PFSK-1 (cell line): ENCODE data around the gene GJA4.

Experiments
- FOXP2 ChIP-seq: optimal IDR thresholded peaks from 2 replicates; pipeline ENCODE3; 2011; ENCODE audit warnings: borderline replicate concordance, control low read depth, inconsistent platforms; ENCODE audit not compliant: insufficient read depth; ENCODE audit errors: extremely low read length, extremely low read depth
- POLR2AphosphoS5 ChIP-seq: IDR thresholded peaks from 2 replicates; pipeline ENCODE4 v1.6.1; 2012; ENCODE audit warnings: low read depth, mild to moderate bottlenecking, control low read depth, low read length, moderate library complexity
- SIN3A ChIP-seq: IDR thresholded peaks from 2 replicates; pipeline ENCODE4 v1.6.1; 2012; ENCODE audit warnings: mild to moderate bottlenecking, low read length, moderate library complexity, borderline replicate concordance; ENCODE audit not compliant: insufficient read depth
- TAF1 ChIP-seq: IDR thresholded peaks from 2 replicates; pipeline ENCODE4 v1.6.1; 2012; ENCODE audit warnings: low read length, control low read depth, borderline replicate concordance; ENCODE audit not compliant: insufficient read depth
- TF ChIP-seq, protein P1 (sequence below), 2 experiments: IDR thresholded peaks; 2 replicates each; pipeline versions ENCODE4 v1.6.1 to v1.8.0; 2011 to 2012; ENCODE audit warnings: low read depth in 2 of 2, low read length in 2 of 2, control low read depth in 1 of 2, inconsistent platforms in 1 of 2, mild to moderate bottlenecking in 1 of 2, moderate library complexity in 1 of 2; ENCODE audit not compliant: insufficient read depth in 1 of 2

The GJA4 gene

DNA sequence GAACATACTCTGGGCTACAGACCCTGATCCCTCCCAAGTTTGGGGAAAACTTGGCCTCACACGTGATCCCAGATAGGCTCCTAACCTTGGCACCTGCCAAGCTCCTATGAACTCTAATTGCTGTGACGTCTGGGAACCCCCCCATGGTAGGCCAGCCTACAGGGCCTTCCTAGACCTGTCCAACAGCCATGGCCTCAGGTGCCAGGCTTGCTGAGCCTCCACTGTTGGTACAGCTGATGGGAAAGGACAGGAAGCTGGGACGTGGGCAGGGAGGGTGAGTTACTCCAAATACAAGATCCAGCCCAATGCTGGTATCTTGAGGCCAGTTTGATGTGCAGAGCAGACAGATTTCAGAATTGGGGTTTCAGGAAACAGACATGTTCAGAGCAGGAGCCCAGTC lies 47.6 kb downstream of the GJA4 start:
- no peak for TF ChIP-seq SIN3A

DNA sequence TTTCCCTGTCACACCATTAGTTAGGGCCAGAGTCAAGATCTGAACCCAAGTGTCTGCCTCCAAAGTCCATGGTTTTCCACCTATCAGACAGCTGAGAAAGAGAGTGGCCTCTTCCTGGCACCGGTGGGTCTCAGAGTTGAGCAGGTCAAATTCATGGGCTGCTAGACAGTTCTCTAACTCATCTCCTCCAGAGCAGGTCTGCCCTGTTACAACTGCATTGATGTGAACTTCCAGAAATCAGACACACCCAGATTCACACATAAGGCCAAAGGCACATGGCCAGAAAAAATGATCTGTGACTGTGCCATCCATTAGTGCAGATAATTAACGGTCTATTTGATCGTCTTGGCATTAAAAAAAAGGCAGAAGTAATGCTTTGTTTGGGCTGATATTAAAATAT lies 49.3 kb downstream of the GJA4 start:
- TF ChIP-seq, protein P1, sequence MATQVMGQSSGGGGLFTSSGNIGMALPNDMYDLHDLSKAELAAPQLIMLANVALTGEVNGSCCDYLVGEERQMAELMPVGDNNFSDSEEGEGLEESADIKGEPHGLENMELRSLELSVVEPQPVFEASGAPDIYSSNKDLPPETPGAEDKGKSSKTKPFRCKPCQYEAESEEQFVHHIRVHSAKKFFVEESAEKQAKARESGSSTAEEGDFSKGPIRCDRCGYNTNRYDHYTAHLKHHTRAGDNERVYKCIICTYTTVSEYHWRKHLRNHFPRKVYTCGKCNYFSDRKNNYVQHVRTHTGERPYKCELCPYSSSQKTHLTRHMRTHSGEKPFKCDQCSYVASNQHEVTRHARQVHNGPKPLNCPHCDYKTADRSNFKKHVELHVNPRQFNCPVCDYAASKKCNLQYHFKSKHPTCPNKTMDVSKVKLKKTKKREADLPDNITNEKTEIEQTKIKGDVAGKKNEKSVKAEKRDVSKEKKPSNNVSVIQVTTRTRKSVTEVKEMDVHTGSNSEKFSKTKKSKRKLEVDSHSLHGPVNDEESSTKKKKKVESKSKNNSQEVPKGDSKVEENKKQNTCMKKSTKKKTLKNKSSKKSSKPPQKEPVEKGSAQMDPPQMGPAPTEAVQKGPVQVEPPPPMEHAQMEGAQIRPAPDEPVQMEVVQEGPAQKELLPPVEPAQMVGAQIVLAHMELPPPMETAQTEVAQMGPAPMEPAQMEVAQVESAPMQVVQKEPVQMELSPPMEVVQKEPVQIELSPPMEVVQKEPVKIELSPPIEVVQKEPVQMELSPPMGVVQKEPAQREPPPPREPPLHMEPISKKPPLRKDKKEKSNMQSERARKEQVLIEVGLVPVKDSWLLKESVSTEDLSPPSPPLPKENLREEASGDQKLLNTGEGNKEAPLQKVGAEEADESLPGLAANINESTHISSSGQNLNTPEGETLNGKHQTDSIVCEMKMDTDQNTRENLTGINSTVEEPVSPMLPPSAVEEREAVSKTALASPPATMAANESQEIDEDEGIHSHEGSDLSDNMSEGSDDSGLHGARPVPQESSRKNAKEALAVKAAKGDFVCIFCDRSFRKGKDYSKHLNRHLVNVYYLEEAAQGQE (IDR thresholded peaks at IDR 0.05; ENCODE audit: insufficient read depth in 1 of 2, low read depth in 2 of 2, low read length in 2 of 2), result no peak
- TF ChIP-seq TAF1, result no peak
- no peak for TF ChIP-seq POLR2AphosphoS5
- no peak for TF ChIP-seq SIN3A
- TF ChIP-seq FOXP2, result no peak

DNA sequence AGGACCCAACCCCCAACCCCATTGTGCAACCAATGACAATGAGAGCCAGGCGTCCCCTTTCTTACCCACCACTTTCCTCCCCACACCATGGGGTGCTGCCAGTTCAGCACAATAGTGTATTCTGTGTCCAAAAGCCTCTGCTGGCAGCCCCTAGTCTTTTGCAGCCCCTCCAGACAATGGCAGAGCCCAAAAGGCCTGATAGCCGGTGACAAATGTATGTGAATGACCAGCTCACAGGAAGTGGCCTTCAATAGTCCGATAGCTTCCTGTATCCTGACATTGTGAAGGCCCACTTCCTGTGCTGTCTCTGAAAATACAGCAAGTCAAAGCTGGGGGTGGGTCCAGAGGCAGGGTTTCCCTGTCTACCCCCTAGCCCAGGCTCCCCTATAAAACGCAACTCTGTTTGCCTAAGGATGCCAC lies 50.2 kb downstream of the GJA4 start:
- TF ChIP-seq TAF1 (no peak), SIN3A (no peak), POLR2AphosphoS5 (no peak), FOXP2 (no peak)
- TF ChIP-seq, protein P1 (IDR thresholded peaks at IDR 0.05; ENCODE audit: insufficient read depth in 1 of 2, low read depth in 2 of 2, low read length in 2 of 2), result no peak

DNA sequence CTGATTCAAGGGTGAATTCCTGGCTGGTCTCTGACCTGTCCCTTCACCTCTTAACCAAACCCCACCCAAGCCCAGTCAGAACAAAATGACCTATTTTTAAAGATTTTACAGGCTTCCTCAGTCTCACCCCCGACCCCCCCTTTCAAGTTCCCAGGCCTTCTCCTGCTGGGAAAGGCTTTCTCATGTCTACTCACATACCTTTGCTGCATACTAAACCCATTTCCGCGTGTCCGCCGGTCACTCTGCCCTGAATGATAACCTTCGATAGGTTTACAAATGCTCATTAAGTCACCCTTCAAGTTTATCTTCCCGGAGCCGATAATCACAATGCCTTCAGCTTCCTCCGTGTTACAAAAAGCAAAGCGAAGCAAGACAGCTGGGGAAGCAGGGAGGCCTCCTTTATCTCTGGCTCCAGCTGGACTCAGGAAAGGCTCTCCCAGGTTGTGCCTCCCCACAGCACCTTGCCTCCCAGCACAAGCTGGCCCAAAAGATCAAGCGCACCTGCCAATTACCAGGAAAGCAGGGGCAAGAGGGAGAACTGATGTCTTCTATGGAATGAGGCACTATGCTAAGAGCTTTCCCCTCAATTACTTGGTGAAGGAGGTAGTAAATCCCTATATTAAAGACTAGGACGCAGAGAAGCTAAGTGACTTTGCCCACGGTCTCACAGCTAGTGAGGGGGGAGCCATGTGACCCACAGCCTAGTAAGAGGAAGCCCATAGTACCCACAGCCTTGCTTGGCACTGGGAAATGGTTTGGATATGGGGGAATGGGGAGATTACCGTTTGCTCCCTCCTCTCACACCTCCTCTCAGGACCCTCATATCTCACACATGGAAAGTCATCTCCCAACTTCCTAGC lies 50.8 kb downstream of the GJA4 start:
- TF ChIP-seq POLR2AphosphoS5 (no peak), FOXP2 (no peak), SIN3A (no peak), TAF1 (no peak)
- TF ChIP-seq, protein P1 (IDR thresholded peaks at IDR 0.05; ENCODE audit: insufficient read depth in 1 of 2, low read depth in 2 of 2, low read length in 2 of 2), result no peak

DNA sequence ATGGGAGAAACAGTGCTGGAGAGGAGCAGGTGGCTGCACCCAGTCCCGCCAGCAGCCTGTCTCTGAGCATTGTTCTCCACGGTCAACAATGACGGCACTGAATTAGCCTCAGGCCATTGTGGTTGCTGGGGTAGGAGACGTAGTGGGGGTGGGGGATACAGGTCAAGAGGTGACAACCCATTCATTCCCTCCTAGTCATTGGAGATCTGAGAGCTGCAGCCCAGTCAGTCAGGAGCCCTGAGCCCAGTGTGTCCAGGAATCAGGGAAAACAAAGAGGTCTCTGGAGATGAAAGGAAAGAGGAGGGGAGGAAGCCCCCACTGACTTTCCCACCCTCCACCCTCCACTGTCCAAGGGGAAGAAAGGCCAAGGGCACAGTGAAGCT lies 51.4 kb downstream of the GJA4 start:
- TF ChIP-seq POLR2AphosphoS5 (no peak), SIN3A (no peak), TAF1 (no peak), FOXP2 (no peak)
- TF ChIP-seq, protein P1 (IDR thresholded peaks at IDR 0.05; ENCODE audit: insufficient read depth in 1 of 2, low read depth in 2 of 2, low read length in 2 of 2), result no peak
